ENCODE data around the gene GDF11.

The GDF11 gene

DNA sequence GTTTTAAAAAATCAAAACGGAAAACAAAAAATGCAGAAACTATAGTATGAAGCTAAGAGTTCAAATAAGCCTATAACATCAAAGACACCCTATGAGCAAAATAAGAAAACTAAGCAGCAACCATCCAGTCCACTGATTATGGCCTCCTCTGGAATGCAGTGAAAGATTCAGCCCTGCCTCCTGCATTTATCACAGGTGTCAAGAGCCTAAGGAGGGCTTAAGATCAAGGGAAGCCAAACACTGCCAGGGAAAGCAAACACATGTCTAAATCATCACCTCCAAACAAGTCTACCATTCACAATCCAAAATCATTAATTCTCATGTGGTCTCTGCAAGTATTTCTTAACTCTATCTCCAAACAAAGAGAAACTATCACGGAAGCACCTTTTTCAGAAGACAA lies 46.2 kb downstream of the GDF11 start:
- DNase-seq (ENCODE audit: extremely low read depth, low read depth), result no peak
- TF ChIP-seq, protein P1, sequence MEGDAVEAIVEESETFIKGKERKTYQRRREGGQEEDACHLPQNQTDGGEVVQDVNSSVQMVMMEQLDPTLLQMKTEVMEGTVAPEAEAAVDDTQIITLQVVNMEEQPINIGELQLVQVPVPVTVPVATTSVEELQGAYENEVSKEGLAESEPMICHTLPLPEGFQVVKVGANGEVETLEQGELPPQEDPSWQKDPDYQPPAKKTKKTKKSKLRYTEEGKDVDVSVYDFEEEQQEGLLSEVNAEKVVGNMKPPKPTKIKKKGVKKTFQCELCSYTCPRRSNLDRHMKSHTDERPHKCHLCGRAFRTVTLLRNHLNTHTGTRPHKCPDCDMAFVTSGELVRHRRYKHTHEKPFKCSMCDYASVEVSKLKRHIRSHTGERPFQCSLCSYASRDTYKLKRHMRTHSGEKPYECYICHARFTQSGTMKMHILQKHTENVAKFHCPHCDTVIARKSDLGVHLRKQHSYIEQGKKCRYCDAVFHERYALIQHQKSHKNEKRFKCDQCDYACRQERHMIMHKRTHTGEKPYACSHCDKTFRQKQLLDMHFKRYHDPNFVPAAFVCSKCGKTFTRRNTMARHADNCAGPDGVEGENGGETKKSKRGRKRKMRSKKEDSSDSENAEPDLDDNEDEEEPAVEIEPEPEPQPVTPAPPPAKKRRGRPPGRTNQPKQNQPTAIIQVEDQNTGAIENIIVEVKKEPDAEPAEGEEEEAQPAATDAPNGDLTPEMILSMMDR (IDR thresholded peaks at IDR 0.05; ENCODE audit: low read depth, low read length), result no peak

DNA sequence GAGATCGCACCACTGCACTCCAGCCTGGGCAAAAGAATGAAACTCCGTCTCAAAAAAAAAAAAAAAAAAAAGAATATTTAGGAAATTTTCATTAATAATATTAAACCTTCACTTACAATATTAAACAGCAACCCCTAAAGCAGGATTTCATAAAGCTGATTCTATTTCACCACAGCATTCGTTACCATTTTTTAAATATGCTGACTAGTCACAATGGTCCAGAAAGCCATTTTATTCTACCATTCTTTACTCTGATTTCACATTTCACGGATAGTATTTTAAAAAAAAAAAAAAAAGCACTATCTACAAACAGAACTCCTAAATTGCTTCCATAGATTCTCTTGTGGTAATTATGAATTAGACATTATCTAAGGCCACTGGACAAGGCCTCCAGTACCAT lies 47.0 kb downstream of the GDF11 start:
- TF ChIP-seq, protein P1 (IDR thresholded peaks at IDR 0.05; ENCODE audit: low read depth, low read length), result no peak
- no peak for DNase-seq (ENCODE audit: extremely low read depth, low read depth)

DNA sequence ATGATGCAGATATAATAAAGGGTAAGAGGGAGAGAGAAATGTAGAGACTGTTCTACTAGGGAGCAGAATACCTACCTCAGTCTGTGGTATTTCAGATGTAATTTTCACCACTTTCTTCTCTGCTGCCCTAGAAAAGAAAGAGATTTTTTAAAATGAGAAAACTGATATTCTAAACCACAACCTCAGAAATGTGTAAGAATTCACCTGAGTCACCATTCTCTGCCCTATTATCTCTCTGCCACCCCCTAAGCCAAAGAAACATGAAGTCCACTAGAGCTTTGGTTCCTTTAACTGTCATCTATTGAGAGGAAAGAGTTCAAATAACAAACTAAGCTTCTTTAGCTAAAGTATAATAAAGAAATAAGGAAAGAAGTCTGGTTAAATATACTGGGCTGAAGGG lies 53.0 kb downstream of the GDF11 start:
- DNase-seq (ENCODE audit: extremely low read depth, low read depth), result no peak
- TF ChIP-seq, protein P1 (IDR thresholded peaks at IDR 0.05; ENCODE audit: low read depth, low read length), result no peak

DNA sequence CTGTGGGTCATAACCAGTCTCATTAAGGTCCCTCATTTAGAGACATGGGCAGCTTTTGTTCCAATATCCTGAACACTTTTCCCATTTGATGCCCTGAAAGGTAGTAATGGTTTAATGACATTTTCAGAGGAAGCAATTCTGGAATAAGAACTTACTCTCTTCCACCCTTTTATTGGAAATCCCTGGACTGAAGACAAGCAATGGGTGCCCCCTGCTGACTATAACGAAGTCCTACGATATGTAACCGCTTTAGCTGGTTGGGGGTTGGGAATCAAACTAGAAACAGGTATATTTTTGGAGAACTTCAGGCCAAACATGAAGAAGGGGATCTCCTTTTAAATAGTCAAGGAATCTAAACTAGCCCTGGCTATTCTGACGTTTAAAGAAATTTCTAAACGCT lies 54.1 kb downstream of the GDF11 start:
- TF ChIP-seq, protein P1 (IDR thresholded peaks at IDR 0.05; ENCODE audit: low read depth, low read length), result peak; percentile 49
- DNase-seq (ENCODE audit: extremely low read depth, low read depth), result no peak

DNA sequence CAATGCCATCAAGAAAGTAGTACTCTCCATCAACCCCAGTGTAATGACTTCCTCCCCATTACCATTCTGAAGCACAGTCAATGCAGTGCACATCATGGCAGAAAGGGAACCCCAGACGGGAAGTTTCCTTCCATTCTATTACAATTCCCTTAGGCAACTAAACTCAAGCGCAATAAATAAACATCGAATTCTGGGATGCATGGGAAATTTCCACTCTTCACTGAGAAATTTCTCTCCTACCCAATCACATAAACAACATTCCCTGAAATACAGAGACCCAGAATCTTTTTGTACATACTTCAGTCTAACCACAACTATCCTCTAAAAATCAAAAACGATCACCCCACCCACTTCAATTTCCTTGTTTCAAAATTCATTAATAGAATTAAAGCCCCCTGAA lies 54.6 kb downstream of the GDF11 start:
- DNase-seq (ENCODE audit: extremely low read depth, low read depth), result no peak
- TF ChIP-seq, protein P1 (IDR thresholded peaks at IDR 0.05; ENCODE audit: low read depth, low read length), result no peak

Data from AG09319 (cell line).